IPS-15b (cell line): ENCODE measurements around the gene ELMOD3.
A peak's percentile ranks its signal among the peaks of the same experiment; 100 is the strongest.

ENCODE experiments used
- H3K27me3 ChIP-seq: one replicate; pipeline ENCODE4 v1.6.1; 2013; ENCODE audit warnings: low read length; ENCODE audit not compliant: control insufficient read depth, insufficient read depth
- H3K36me3 ChIP-seq: one replicate; pipeline ENCODE4 v1.6.1; 2013; ENCODE audit warnings: low read length; ENCODE audit not compliant: control insufficient read depth, insufficient read depth
- H3K4me1 ChIP-seq: one replicate; pipeline ENCODE4 v1.6.1; 2013; ENCODE audit warnings: mild to moderate bottlenecking, low read length; ENCODE audit not compliant: control insufficient read depth, insufficient read depth
- H3K4me3 ChIP-seq: one replicate; pipeline ENCODE4 v1.5.1; 2013; ENCODE audit warnings: low read depth, low read length
- H3K9ac ChIP-seq: one replicate; pipeline ENCODE4 v1.6.1; 2013; ENCODE audit warnings: low read depth, mild to moderate bottlenecking, low read length
- H3K9me3 ChIP-seq: one replicate; pipeline ENCODE4 v1.6.1; 2013; ENCODE audit warnings: mild to moderate bottlenecking, low read length; ENCODE audit not compliant: control insufficient read depth, insufficient read depth

ELMOD3 gene

GRCh38 chr2:85425588-85425987, 71.0 kb downstream of the ELMOD3 start:
- Histone ChIP-seq H3K27me3 (peaks cover 17% of the 10 kb centered on the region), H3K9me3 (no peaks in the 10 kb centered on the region), H3K9ac (no peak overlapping the region), H3K36me3 (no peaks in the 10 kb centered on the region), H3K4me1 (peaks cover 7% of the 10 kb centered on the region), H3K4me3 (no peak overlapping the region)

GRCh38 chr2:85427300-85427835, 72.8 kb downstream of the ELMOD3 start:
- H3K9ac ChIP-seq, result no peak overlapping the region
- peaks cover 17% of the 10 kb centered on the region for H3K27me3 ChIP-seq
- H3K4me1 ChIP-seq, result peaks cover 13% of the 10 kb centered on the region
- H3K4me3 ChIP-seq, result no peak overlapping the region
- H3K36me3 ChIP-seq, result no peaks in the 10 kb centered on the region
- no peaks in the 10 kb centered on the region for H3K9me3 ChIP-seq

- no peak overlapping the region for H3K4me3 ChIP-seq
Observed at GRCh38 chr2:85428343-85428881, 73.8 kb downstream of the ELMOD3 start.

GRCh38 chr2:85429213-85429923, 74.8 kb downstream of the ELMOD3 start:
- Histone ChIP-seq H3K4me1 (peaks cover 19% of the 10 kb centered on the region), H3K36me3 (no peaks in the 10 kb centered on the region), H3K9ac (no peak overlapping the region), H3K9me3 (no peaks in the 10 kb centered on the region), H3K4me3 (no peak overlapping the region), H3K27me3 (peaks cover 17% of the 10 kb centered on the region)

More at GRCh38 chr2:85428343-85428881, 73.8 kb downstream of the ELMOD3 start:
- Histone ChIP-seq H3K36me3 (no peaks in the 10 kb centered on the region), H3K9ac (no peak overlapping the region), H3K27me3 (peaks cover 17% of the 10 kb centered on the region), H3K4me1 (peaks cover 16% of the 10 kb centered on the region), H3K9me3 (no peaks in the 10 kb centered on the region)

- Histone ChIP-seq H3K4me1 (peaks cover 19% of the 10 kb centered on the region), H3K36me3 (no peaks in the 10 kb centered on the region), H3K9me3 (no peaks in the 10 kb centered on the region), H3K27me3 (peaks cover 17% of the 10 kb centered on the region), H3K4me3 (no peak overlapping the region), H3K9ac (no peak overlapping the region)
Observed at GRCh38 chr2:85429924-85430289, 75.3 kb downstream of the ELMOD3 start.

GRCh38 chr2:85430752-85431569, 76.4 kb downstream of the ELMOD3 start:
- Histone ChIP-seq H3K9me3 (no peaks in the 10 kb centered on the region), H3K9ac (no peak overlapping the region), H3K4me1 (peaks cover 19% of the 10 kb centered on the region), H3K36me3 (no peaks in the 10 kb centered on the region), H3K27me3 (peaks cover 17% of the 10 kb centered on the region), H3K4me3 (peak overlapping the region; percentile 59)

GRCh38 chr2:85431570-85432205, 77.1 kb downstream of the ELMOD3 start:
- H3K4me1 ChIP-seq, result peaks cover 19% of the 10 kb centered on the region
- no peak overlapping the region for H3K9ac ChIP-seq

GRCh38 chr2:85433511-85434089, 79.0 kb downstream of the ELMOD3 start:
- Histone ChIP-seq H3K9ac (no peak overlapping the region), H3K36me3 (no peaks in the 10 kb centered on the region), H3K27me3 (peaks cover 13% of the 10 kb centered on the region)

More at GRCh38 chr2:85431570-85432205, 77.1 kb downstream of the ELMOD3 start:
- Histone ChIP-seq H3K27me3 (peaks cover 19% of the 10 kb centered on the region), H3K9me3 (no peaks in the 10 kb centered on the region), H3K36me3 (no peaks in the 10 kb centered on the region), H3K4me3 (peak overlapping the region; percentile 59)

GRCh38 chr2:85434696-85435095, 80.1 kb downstream of the ELMOD3 start:
- Histone ChIP-seq H3K4me1 (peaks cover 24% of the 10 kb centered on the region), H3K9me3 (no peaks in the 10 kb centered on the region), H3K9ac (no peak overlapping the region), H3K36me3 (no peaks in the 10 kb centered on the region), H3K27me3 (peaks cover 6% of the 10 kb centered on the region), H3K4me3 (no peak overlapping the region)

More at GRCh38 chr2:85433511-85434089, 79.0 kb downstream of the ELMOD3 start:
- Histone ChIP-seq H3K9me3 (no peaks in the 10 kb centered on the region), H3K4me3 (no peak overlapping the region), H3K4me1 (peaks cover 21% of the 10 kb centered on the region)

GRCh38 chr2:85435220-85435958, 80.8 kb downstream of the ELMOD3 start:
- Histone ChIP-seq H3K27me3 (peaks cover 6% of the 10 kb centered on the region), H3K4me1 (peaks cover 24% of the 10 kb centered on the region), H3K36me3 (no peaks in the 10 kb centered on the region), H3K9ac (no peak overlapping the region), H3K9me3 (no peaks in the 10 kb centered on the region), H3K4me3 (no peak overlapping the region)
